Calu3 (cell line): ENCODE measurements around the gene SAMD4A. TPM values are rescaled to one million over a fixed set of nuclear protein-coding genes. Genes with fewer than 3 reads are reported as not detected.

Experiments
- BruUV-seq: library from RNA; stranded (reverse); fragments of 400-500 nt; replicated peaks from 2 replicates; lab custom pipeline; 2021; lab: Mats Ljungman, UMichigan
- CTCF ChIA-PET: fragments of 300-600 bp; sonication (Branson Sonifier 250); formaldehyde crosslinking; loops from one replicate; lab custom pipeline; 2022; ENCODE audit warnings: antibody characterized with exemption; lab: Charles Lee
- DNase-seq: peaks from one replicate; pipeline ENCODE4 v3.0.0; 2022
- H3K27ac Mint-ChIP-seq: one replicate; pipeline ENCODE4 v1.8.0; 2022; ENCODE audit warnings: mixed read lengths; ENCODE audit not compliant: unreplicated experiment
- H3K27me3 Mint-ChIP-seq: one replicate; pipeline ENCODE4 v1.8.0; 2022; ENCODE audit warnings: mixed read lengths; ENCODE audit not compliant: unreplicated experiment
- H3K36me3 Mint-ChIP-seq: one replicate; pipeline ENCODE4 v1.8.0; 2022; ENCODE audit warnings: mild to moderate bottlenecking, moderate library complexity, mixed read lengths; ENCODE audit not compliant: insufficient read depth, unreplicated experiment
- H3K4me1 Mint-ChIP-seq: one replicate; pipeline ENCODE4 v1.8.0; 2022; ENCODE audit warnings: mild to moderate bottlenecking, low read depth, mixed read lengths; ENCODE audit not compliant: unreplicated experiment
- H3K4me3 Mint-ChIP-seq: one replicate; pipeline ENCODE4 v1.8.0; 2022; ENCODE audit warnings: mild to moderate bottlenecking, low read depth, moderate library complexity, mixed read lengths; ENCODE audit not compliant: unreplicated experiment
- H3K9me3 Mint-ChIP-seq: one replicate; pipeline ENCODE4 v1.8.0; 2022; ENCODE audit warnings: low read depth, mixed read lengths; ENCODE audit not compliant: unreplicated experiment
- intact Hi-C: fragments of 100-400 bp; cut with micrococcal nuclease; formaldehyde crosslinking; loops from one replicate; pipeline ENCODE4 v1.10.0; 2022; ENCODE audit not compliant: unreplicated experiment
- total RNA-seq: library from RNA; stranded (reverse); gene quantifications from 2 replicates; pipeline ENCODE4 v1.2.3, GENCODE V29; 2022
- TF ChIP-seq, protein P1 (sequence below): fragments of 200-600 bp; IDR thresholded peaks from one replicate; pipeline ENCODE4 v1.8.0; 2022; ENCODE audit warnings: antibody characterized with exemption; ENCODE audit not compliant: unreplicated experiment

The SAMD4A gene
- total RNA-seq, 1 experiment from 2014 or later: 14.4 TPM

DNA sequence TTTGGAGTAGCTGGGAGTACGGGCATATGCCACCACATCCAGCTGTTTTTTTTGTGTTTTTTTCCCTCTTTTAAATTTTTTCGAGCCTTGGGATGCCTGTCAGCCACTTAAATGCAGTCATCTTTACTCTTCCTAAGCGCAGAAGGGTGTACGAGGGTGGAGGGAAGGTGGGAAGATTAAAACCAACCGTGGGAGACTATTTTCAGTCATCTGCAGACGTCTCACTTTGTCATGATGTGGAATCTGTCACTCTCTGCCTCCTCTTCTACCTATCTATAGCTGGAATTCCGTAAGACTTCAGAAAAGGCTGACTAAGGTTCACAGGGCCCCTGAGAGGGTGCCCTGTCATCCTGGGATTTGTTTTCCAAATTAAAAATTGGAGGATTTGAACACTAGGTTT, 105.3 kb downstream of the SAMD4A start:
- Mint-ChIP-seq H3K4me3 (no peak overlapping the region), H3K27me3 (no peaks in the 10 kb centered on the region), H3K27ac (no peak overlapping the region), H3K4me1 (peaks cover 13% of the 10 kb centered on the region), H3K9me3 (no peaks in the 10 kb centered on the region), H3K36me3 (no peaks in the 10 kb centered on the region)
- BruUV-seq: no TSS peak
- TF ChIP-seq, protein P1, sequence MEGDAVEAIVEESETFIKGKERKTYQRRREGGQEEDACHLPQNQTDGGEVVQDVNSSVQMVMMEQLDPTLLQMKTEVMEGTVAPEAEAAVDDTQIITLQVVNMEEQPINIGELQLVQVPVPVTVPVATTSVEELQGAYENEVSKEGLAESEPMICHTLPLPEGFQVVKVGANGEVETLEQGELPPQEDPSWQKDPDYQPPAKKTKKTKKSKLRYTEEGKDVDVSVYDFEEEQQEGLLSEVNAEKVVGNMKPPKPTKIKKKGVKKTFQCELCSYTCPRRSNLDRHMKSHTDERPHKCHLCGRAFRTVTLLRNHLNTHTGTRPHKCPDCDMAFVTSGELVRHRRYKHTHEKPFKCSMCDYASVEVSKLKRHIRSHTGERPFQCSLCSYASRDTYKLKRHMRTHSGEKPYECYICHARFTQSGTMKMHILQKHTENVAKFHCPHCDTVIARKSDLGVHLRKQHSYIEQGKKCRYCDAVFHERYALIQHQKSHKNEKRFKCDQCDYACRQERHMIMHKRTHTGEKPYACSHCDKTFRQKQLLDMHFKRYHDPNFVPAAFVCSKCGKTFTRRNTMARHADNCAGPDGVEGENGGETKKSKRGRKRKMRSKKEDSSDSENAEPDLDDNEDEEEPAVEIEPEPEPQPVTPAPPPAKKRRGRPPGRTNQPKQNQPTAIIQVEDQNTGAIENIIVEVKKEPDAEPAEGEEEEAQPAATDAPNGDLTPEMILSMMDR: no peak
- CTCF ChIA-PET: no interaction called here
- intact Hi-C loops: no loop called here
- no peak for DNase-seq

DNA sequence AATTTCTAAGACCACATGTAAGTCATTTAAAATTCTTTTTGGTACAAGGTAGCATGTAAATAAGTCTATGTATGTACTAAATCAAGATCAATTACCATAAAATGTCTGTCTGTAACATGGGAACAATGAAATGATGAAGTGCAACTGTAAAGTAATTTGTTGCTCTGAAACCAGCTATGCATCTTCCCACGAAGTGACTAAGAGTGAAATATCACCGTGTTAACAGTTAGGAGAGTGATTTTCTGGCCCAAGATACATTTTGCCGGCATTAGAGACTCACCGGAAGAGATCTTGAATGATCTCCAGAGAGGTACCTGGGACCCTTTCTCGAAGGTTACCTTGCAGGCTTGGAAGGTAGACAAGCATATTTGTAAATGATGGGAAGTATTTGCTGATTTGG, 105.8 kb downstream of the SAMD4A start:
- BruUV-seq: no TSS peak
- DNase-seq: no peak
- H3K4me1 Mint-ChIP-seq: peaks cover 13% of the 10 kb centered on the region
- H3K27me3 Mint-ChIP-seq: no peaks in the 10 kb centered on the region
- CTCF ChIA-PET: no interaction called here
- intact Hi-C loops: no loop called here
- no peak overlapping the region for H3K27ac Mint-ChIP-seq
- no peaks in the 10 kb centered on the region for H3K9me3 Mint-ChIP-seq
- no peak overlapping the region for H3K4me3 Mint-ChIP-seq
- TF ChIP-seq, protein P1: no peak
- H3K36me3 Mint-ChIP-seq: no peaks in the 10 kb centered on the region

DNA sequence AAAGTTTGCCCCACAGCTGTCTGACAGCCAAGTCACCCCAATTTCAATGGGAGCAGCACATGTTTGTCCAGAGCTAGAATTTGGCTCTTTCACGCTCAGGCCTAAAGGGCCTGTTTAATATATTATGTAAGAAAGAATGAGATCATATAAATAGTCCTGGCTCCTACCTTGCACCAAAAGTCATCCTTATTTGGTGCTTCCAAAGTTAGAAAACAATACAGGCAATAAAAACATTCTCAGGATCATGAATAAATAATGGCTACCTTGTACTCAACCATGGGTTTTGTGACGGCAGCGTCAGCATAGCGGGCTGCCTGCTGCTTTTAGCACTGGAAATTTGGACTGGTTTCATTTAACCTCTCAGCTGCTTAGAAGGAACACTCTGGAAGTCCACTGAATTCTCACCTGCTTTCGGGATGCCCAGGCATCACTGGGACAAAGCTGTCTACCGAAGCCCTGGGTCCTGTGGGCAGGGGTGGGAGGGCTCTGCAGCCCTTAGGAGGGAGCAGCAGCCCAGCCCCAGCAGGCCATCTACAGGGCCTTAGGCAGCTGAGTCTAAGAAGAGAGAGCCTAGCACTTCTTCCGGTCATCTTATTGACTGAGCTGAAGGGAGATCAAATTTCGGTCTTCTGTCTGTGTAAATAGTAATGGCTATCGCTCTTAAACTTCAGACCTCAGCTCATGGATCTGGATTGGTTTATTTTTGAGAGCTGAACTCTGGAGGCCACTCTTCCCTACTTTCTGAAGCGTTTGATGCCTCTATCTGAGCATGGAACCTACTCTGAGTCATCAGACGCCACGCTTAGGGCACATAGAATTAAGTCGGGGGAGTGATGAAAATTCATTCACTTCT, 106.5 kb downstream of the SAMD4A start:
- H3K4me1 Mint-ChIP-seq: peaks cover 13% of the 10 kb centered on the region
- H3K27ac Mint-ChIP-seq: no peak overlapping the region
- H3K36me3 Mint-ChIP-seq: no peaks in the 10 kb centered on the region
- CTCF ChIA-PET: no interaction called here
- H3K4me3 Mint-ChIP-seq: no peak overlapping the region
- DNase-seq: no peak
- intact Hi-C loops: no loop called here
- H3K9me3 Mint-ChIP-seq: no peaks in the 10 kb centered on the region
- no peaks in the 10 kb centered on the region for H3K27me3 Mint-ChIP-seq
- TF ChIP-seq, protein P1: no peak
- no TSS peak for BruUV-seq

DNA sequence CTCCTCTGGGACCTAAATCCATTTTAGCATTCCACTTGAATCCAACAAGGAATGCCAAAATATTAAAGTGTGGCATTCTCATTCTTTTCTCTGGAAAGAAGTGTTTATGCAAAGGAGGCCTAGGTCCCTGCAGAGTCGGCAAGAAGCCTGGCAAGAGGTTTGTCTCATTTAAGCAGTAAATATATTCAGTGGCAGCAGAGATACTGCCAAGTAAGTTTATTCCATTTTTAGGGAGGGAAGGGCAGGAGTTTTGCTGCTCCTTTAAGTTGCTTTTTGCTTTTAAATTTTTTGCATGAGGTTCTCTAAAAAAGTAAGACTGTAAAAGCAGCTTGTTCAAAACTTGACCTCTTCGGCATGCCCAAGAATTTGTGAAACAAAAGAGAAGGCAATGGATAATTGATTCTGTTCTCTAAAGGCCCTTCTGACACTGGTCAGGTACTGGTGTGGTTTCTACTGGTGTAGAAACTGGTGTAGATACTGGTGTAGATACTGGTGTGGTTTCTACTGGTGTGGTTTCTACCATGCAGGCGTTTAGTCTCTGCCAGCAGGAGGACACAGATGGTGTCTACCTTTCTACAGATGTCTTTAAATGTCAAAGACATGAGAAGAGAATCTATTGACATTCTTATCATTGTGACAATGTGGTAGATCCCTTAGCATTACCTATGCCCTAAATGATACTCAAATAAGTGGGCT, 107.3 kb downstream of the SAMD4A start:
- no peaks in the 10 kb centered on the region for H3K36me3 Mint-ChIP-seq
- peaks cover 13% of the 10 kb centered on the region for H3K4me1 Mint-ChIP-seq
- H3K4me3 Mint-ChIP-seq: no peak overlapping the region
- no peak for DNase-seq
- no TSS peak for BruUV-seq
- H3K27ac Mint-ChIP-seq: no peak overlapping the region
- CTCF ChIA-PET: no interaction called here
- no peaks in the 10 kb centered on the region for H3K9me3 Mint-ChIP-seq
- H3K27me3 Mint-ChIP-seq: no peaks in the 10 kb centered on the region
- intact Hi-C loops: no loop called here
- TF ChIP-seq, protein P1: no peak
